PC-9 (cell line): ENCODE results near the gene CBLN2. TPM values are rescaled to one million over a fixed set of nuclear protein-coding genes. Genes with fewer than 3 reads are reported as not detected.

ENCODE experiments used
- BruUV-seq: library from RNA; stranded (reverse); fragments of 400-500 nt; replicated peaks from 2 replicates; lab custom pipeline; 2021; lab: Mats Ljungman, UMichigan
- CTCF ChIA-PET: fragments of 300-600 bp; sonication (Branson Sonifier 250); formaldehyde crosslinking; loops from one replicate; lab custom pipeline; 2022; ENCODE audit warnings: antibody characterized with exemption; lab: Charles Lee
- POLR2A ChIA-PET: fragments of 300-600 bp; sonication (Branson Sonifier 250); formaldehyde crosslinking; loops from one replicate; lab custom pipeline; 2022; ENCODE audit warnings: antibody characterized with exemption; ENCODE audit not compliant: unreplicated experiment; lab: Charles Lee
- DNase-seq, 2 experiments: peaks; one replicate each; pipeline versions ENCODE4 v3.0.0 to v3.0.0-alpha.2; 2015 to 2022; ENCODE audit warnings: mixed read lengths in 1 of 2
- H2AFZ ChIP-seq: fragments of 200-600 bp; sonication (generic); 2 replicates; pipeline ENCODE4 v1.8.1; 2017; ENCODE audit warnings: antibody characterized with exemption
- H3F3A ChIP-seq: fragments of 200-600 bp; sonication (generic); 2 replicates; pipeline ENCODE4 v1.8.1; 2017; ENCODE audit warnings: antibody characterized with exemption, mild to moderate bottlenecking, low read depth; ENCODE audit not compliant: insufficient read depth
- H3K27ac ChIP-seq: fragments of 200-600 bp; sonication (generic); 2 replicates; pipeline ENCODE4 v1.6.1; 2016; ENCODE audit warnings: mixed run types
- H3K27me3 ChIP-seq: fragments of 200-600 bp; sonication (generic); 2 replicates; pipeline ENCODE4 v1.6.1; 2016; ENCODE audit warnings: low read depth, mixed run types; ENCODE audit not compliant: insufficient read depth
- H3K36me3 ChIP-seq: fragments of 200-600 bp; sonication (generic); 2 replicates; pipeline ENCODE4 v1.6.1; 2016; ENCODE audit warnings: low read depth, mixed run types
- H3K4me1 ChIP-seq: fragments of 200-600 bp; sonication (generic); replicated peaks from 2 replicates; pipeline ENCODE4 v1.6.1; 2016; ENCODE audit warnings: mixed run types; ENCODE audit not compliant: insufficient read depth
- H3K4me2 ChIP-seq: fragments of 200-600 bp; sonication (generic); 2 replicates; pipeline ENCODE4 v1.6.1; 2017; ENCODE audit warnings: mixed run types
- H3K4me3 ChIP-seq: fragments of 200-600 bp; sonication (generic); 2 replicates; pipeline ENCODE4 v1.6.1; 2016; ENCODE audit warnings: mixed run types
- H3K79me2 ChIP-seq: fragments of 200-600 bp; sonication (generic); 2 replicates; pipeline ENCODE4 v1.6.1; 2017; ENCODE audit warnings: low read depth, mixed run types
- H3K9me2 ChIP-seq: fragments of 200-600 bp; sonication (generic); 2 replicates; pipeline ENCODE4 v1.8.1; 2017; ENCODE audit warnings: mild to moderate bottlenecking; ENCODE audit not compliant: insufficient read depth
- H3K9me3 ChIP-seq: fragments of 200-600 bp; sonication (generic); 2 replicates; pipeline ENCODE4 v1.8.1; 2016; ENCODE audit warnings: low read depth; ENCODE audit not compliant: insufficient read depth
- H4K20me1 ChIP-seq: fragments of 200-600 bp; sonication (generic); 2 replicates; pipeline ENCODE4 v1.8.1; 2017; ENCODE audit not compliant: insufficient read depth
- EZH2 ChIP-seq: fragments of 200-600 bp; sonication (generic); IDR thresholded peaks from 2 replicates; pipeline ENCODE4 v1.8.0; 2017; ENCODE audit warnings: antibody characterized with exemption, low read depth
- intact Hi-C: fragments of 100-400 bp; cut with micrococcal nuclease; formaldehyde crosslinking; loops from one replicate; pipeline ENCODE4 v1.10.0; 2022; ENCODE audit not compliant: unreplicated experiment
- total RNA-seq: library from RNA; stranded (reverse); gene quantifications from 2 replicates; pipeline ENCODE4 v1.2.3, GENCODE V29; 2021
- TF ChIP-seq, protein P1 (sequence below): fragments of 200-600 bp; sonication (generic); conservative IDR thresholded peaks from 2 replicates; pipeline ENCODE4 v1.6.1; 2017; ENCODE audit warnings: mixed run types, antibody characterized with exemption, mild to moderate bottlenecking, moderate library complexity

The CBLN2 gene
- total RNA-seq, 1 experiment from 2014 or later = not detected

- Histone ChIP-seq H3K4me1 (no peaks in the 10 kb centered on the region), H3K27me3 (no peaks in the 10 kb centered on the region), H2AFZ (no peak overlapping the region), H3K79me2 (no peaks in the 10 kb centered on the region), H3K27ac (no peak overlapping the region), H3K9me2 (no peaks in the 10 kb centered on the region), H4K20me1 (no peaks in the 10 kb centered on the region), H3K9me3 (no peaks in the 10 kb centered on the region; the same call in 1 of the 2 replicates), H3K36me3 (no peaks in the 10 kb centered on the region), H3K4me3 (no peak overlapping the region), H3F3A (no peaks in the 10 kb centered on the region), H3K4me2 (no peak overlapping the region)
- ChIA-PET CTCF (no interaction called here), POLR2A (no interaction called here)
- no peak for DNase-seq
- intact Hi-C loops = no loop called here
- TF ChIP-seq, protein P1, sequence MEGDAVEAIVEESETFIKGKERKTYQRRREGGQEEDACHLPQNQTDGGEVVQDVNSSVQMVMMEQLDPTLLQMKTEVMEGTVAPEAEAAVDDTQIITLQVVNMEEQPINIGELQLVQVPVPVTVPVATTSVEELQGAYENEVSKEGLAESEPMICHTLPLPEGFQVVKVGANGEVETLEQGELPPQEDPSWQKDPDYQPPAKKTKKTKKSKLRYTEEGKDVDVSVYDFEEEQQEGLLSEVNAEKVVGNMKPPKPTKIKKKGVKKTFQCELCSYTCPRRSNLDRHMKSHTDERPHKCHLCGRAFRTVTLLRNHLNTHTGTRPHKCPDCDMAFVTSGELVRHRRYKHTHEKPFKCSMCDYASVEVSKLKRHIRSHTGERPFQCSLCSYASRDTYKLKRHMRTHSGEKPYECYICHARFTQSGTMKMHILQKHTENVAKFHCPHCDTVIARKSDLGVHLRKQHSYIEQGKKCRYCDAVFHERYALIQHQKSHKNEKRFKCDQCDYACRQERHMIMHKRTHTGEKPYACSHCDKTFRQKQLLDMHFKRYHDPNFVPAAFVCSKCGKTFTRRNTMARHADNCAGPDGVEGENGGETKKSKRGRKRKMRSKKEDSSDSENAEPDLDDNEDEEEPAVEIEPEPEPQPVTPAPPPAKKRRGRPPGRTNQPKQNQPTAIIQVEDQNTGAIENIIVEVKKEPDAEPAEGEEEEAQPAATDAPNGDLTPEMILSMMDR = no peak
- TF ChIP-seq EZH2 = no peak
- no TSS peak for BruUV-seq
These were observed 41.3 kb downstream of the CBLN2 start for GRCh38 chr18:72502671-72503431.

DNA sequence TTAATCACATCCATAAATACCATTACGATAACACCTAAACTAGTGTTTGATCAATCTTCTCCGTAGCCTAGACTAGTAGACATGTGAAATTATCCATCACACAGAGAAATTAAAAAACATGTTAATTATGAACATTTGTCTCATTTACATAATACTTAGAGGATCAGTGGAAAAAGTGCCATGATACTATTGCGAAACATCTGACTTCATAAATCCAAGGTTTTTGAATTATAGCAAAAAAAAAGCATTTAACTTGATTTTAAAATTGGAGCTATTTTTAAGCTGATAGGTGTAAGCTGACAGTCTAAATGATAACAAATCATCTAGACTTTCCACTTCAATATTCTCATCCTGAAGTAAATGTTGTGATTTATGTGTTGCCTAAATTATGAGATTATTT is 51.6 kb downstream of the CBLN2 start:
- no peaks in the 10 kb centered on the region; the same call in 1 of the 2 replicates for H4K20me1 ChIP-seq
- ChIA-PET CTCF (no interaction called here), POLR2A (no interaction called here)
- no peak overlapping the region for H3K4me3 ChIP-seq
- H3K36me3 ChIP-seq = no peaks in the 10 kb centered on the region
- no peaks in the 10 kb centered on the region for H3F3A ChIP-seq
- H3K4me2 ChIP-seq = no peak overlapping the region
- no peak overlapping the region for H3K27ac ChIP-seq
- H3K79me2 ChIP-seq = no peaks in the 10 kb centered on the region
- no peaks in the 10 kb centered on the region for H3K4me1 ChIP-seq
- no peaks in the 10 kb centered on the region; the same call in 1 of the 2 replicates for H3K9me3 ChIP-seq
- H3K27me3 ChIP-seq = no peaks in the 10 kb centered on the region
- TF ChIP-seq, protein P1 = no peak
- no peak for TF ChIP-seq EZH2
- DNase-seq = no peak
- no peaks in the 10 kb centered on the region for H3K9me2 ChIP-seq
- no TSS peak for BruUV-seq
- intact Hi-C loops = no loop called here
- H2AFZ ChIP-seq = no peak overlapping the region
